Measurements from ENCODE around the gene TEX12.

- TF ChIP-seq JUNB (IDR thresholded peaks at IDR 0.05; ENCODE audit: unreplicated experiment) (no peak), POLR2AphosphoS5 (IDR thresholded peaks at IDR 0.05; ENCODE audit: low read depth) (no peak), EZH2 (IDR thresholded peaks at IDR 0.05; ENCODE audit: low read depth, unreplicated experiment) (no peak), CTCF (conservative IDR thresholded peaks at IDR 0.05; ENCODE audit: low read depth in 2 of 2) (no peak), CREB1 (CRISPR knock-in tag; IDR thresholded peaks at IDR 0.05; ENCODE audit: low read depth) (no peak), REST (IDR thresholded peaks at IDR 0.05; ENCODE audit: unreplicated experiment) (no peak), EZH2phosphoT487 (IDR thresholded peaks at IDR 0.05; ENCODE audit: unreplicated experiment) (no peak), ETS1 (IDR thresholded peaks at IDR 0.05) (no peak), STAT1 (IDR thresholded peaks at IDR 0.05; ENCODE audit: unreplicated experiment) (no peak), ZNF114 (CRISPR knock-in tag; IDR thresholded peaks at IDR 0.05) (no peak), ZNF462 (CRISPR knock-in tag; IDR thresholded peaks at IDR 0.05) (no peak)
Measured at GRCh38 chr11:112211536-112211935, 44.4 kb downstream of the TEX12 start.
